ENCODE measurements around the gene SORCS2. TPM values are rescaled to one million over a fixed set of nuclear protein-coding genes. Genes with fewer than 3 reads are reported as not detected.

SORCS2 gene
- total RNA-seq, 1 donor from 2014 or later = 29.5 TPM

DNA sequence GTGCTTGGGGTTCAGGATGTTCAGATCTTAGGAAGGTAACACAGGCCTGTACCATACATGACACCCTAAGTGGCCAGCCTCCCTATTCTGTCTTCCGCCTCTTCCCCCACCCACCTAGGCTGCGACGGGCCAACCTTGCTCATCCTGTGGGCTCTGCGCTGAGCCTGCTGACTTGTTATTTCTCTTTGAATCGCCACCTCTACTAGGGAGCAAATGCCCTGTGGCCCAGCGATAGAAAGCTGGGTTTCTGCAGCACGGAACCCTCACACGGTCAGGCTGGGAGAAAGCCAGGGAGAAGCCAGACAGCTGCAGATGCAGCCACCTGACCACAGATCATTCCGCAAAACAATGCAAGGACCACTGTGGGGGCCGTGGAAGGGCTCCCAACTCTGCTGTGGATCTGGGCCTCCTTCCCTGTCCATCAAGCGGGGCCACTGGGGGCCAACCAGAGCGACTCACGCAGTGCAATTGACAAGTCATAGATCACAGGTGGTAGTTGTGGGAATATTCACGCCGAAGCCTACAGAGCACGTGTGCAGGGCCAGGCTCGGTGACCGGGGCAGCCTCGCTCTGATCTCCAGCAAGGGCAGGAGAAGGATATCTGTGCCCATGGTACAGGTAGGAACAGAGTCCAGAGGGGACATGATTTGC, 519.8 kb downstream of the SORCS2 start:
- H3K27me3 Mint-ChIP-seq (ENCODE audit: unreplicated experiment) = peaks cover 15% of the 10 kb centered on the region
- peaks cover 5% of the 10 kb centered on the region for H3K36me3 Mint-ChIP-seq (ENCODE audit: unreplicated experiment)
- DNase-seq = no peak
- H3K9me3 Mint-ChIP-seq (ENCODE audit: unreplicated experiment) = peaks cover 18% of the 10 kb centered on the region
- H3K4me1 Mint-ChIP-seq (ENCODE audit: low read depth, unreplicated experiment) = peaks cover 9% of the 10 kb centered on the region
- TF ChIP-seq CTCF (IDR thresholded peaks at IDR 0.05; ENCODE audit: partially characterized antibody, unreplicated experiment) = no peak
- peak overlapping the region; percentile 42 for H3K4me3 Mint-ChIP-seq (ENCODE audit: unreplicated experiment)
- H3K27ac Mint-ChIP-seq (ENCODE audit: unreplicated experiment) = peak overlapping the region; percentile 17

GRCh38 chr4:7713757-7714156, 521.4 kb downstream of the SORCS2 start:
- Mint-ChIP-seq H3K9me3 (ENCODE audit: unreplicated experiment) (peaks cover 16% of the 10 kb centered on the region), H3K27ac (ENCODE audit: unreplicated experiment) (no peak overlapping the region), H3K36me3 (ENCODE audit: unreplicated experiment) (peaks cover 8% of the 10 kb centered on the region), H3K4me1 (ENCODE audit: low read depth, unreplicated experiment) (peaks cover 16% of the 10 kb centered on the region), H3K27me3 (ENCODE audit: unreplicated experiment) (peaks cover 19% of the 10 kb centered on the region), H3K4me3 (ENCODE audit: unreplicated experiment) (no peak overlapping the region)
- no peak for DNase-seq
- TF ChIP-seq CTCF (IDR thresholded peaks at IDR 0.05; ENCODE audit: partially characterized antibody, unreplicated experiment) = no peak

GRCh38 chr4:7714176-7714575, 521.8 kb downstream of the SORCS2 start:
- peaks cover 16% of the 10 kb centered on the region for H3K9me3 Mint-ChIP-seq (ENCODE audit: unreplicated experiment)
- no peak for DNase-seq
- peaks cover 10% of the 10 kb centered on the region for H3K36me3 Mint-ChIP-seq (ENCODE audit: unreplicated experiment)
- H3K27me3 Mint-ChIP-seq (ENCODE audit: unreplicated experiment) = peaks cover 22% of the 10 kb centered on the region
- no peak overlapping the region for H3K27ac Mint-ChIP-seq (ENCODE audit: unreplicated experiment)
- no peak overlapping the region for H3K4me3 Mint-ChIP-seq (ENCODE audit: unreplicated experiment)
- H3K4me1 Mint-ChIP-seq (ENCODE audit: low read depth, unreplicated experiment) = peaks cover 16% of the 10 kb centered on the region
- no peak for TF ChIP-seq CTCF (IDR thresholded peaks at IDR 0.05; ENCODE audit: partially characterized antibody, unreplicated experiment)

- Mint-ChIP-seq H3K36me3 (ENCODE audit: unreplicated experiment) (peaks cover 10% of the 10 kb centered on the region), H3K27me3 (ENCODE audit: unreplicated experiment) (peaks cover 22% of the 10 kb centered on the region), H3K4me3 (ENCODE audit: unreplicated experiment) (no peak overlapping the region), H3K4me1 (ENCODE audit: low read depth, unreplicated experiment) (peaks cover 16% of the 10 kb centered on the region), H3K9me3 (ENCODE audit: unreplicated experiment) (peaks cover 16% of the 10 kb centered on the region), H3K27ac (ENCODE audit: unreplicated experiment) (no peak overlapping the region)
- no peak for TF ChIP-seq CTCF (IDR thresholded peaks at IDR 0.05; ENCODE audit: partially characterized antibody, unreplicated experiment)
- no peak for DNase-seq
Observed at GRCh38 chr4:7714738-7715137, 522.4 kb downstream of the SORCS2 start.

DNA sequence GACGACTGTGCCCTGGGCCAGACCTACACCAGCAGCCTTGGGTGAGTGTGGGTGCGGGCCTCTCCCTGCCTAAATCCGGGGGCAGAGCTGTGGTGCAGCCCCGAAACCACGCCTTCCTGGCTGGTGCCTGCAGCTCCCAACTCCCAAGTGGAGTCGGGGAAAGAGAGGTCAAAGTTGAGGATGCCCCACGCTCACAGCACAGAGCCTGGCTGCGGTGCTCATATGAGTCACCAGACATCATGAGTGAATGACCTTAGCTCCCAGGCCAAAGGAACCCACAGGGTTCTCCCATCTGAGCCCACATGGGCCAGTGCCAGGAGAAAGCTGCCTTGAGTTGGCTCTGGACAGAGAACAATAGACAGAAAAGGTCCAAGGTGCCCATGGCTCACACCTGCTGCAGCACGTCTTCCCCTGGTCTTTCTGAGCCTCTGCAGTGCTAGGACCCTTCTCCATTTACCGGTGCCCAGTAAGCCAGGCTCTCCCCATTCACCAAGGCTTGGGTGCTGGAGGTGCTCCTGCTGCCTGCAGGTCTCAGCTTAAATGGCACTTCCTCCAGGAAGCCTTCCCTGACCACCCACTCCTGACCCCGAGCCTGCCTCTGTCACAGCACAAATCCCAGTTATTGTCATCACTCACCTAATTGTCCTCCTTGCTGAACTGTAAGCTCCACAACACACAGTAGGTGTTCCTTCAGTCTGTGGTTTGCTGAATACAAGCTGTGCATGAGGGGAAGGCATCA, 523.1 kb downstream of the SORCS2 start:
- no peak for TF ChIP-seq CTCF (IDR thresholded peaks at IDR 0.05; ENCODE audit: partially characterized antibody, unreplicated experiment)
- peaks cover 16% of the 10 kb centered on the region for H3K9me3 Mint-ChIP-seq (ENCODE audit: unreplicated experiment)

More for the DNA sequence above, 523.1 kb downstream of the SORCS2 start:
- Mint-ChIP-seq H3K4me3 (ENCODE audit: unreplicated experiment) (no peak overlapping the region), H3K27ac (ENCODE audit: unreplicated experiment) (no peak overlapping the region), H3K36me3 (ENCODE audit: unreplicated experiment) (peaks cover 10% of the 10 kb centered on the region), H3K4me1 (ENCODE audit: low read depth, unreplicated experiment) (peaks cover 16% of the 10 kb centered on the region), H3K27me3 (ENCODE audit: unreplicated experiment) (peaks cover 22% of the 10 kb centered on the region)
- DNase-seq = no peak
